ENCODE results near the gene LENG8. TPM values are rescaled to one million over a fixed set of nuclear protein-coding genes. Genes with fewer than 3 reads are reported as not detected.
A peak's percentile ranks its signal among the peaks of the same experiment; 100 is the strongest.

LENG8 gene
- total and polyA plus RNA-seq, 2 of the 13 experiments (the other 11 are each of a cell fraction or from before 2014, with no cell fraction given), result 14.3 to 41.9 TPM

DNA sequence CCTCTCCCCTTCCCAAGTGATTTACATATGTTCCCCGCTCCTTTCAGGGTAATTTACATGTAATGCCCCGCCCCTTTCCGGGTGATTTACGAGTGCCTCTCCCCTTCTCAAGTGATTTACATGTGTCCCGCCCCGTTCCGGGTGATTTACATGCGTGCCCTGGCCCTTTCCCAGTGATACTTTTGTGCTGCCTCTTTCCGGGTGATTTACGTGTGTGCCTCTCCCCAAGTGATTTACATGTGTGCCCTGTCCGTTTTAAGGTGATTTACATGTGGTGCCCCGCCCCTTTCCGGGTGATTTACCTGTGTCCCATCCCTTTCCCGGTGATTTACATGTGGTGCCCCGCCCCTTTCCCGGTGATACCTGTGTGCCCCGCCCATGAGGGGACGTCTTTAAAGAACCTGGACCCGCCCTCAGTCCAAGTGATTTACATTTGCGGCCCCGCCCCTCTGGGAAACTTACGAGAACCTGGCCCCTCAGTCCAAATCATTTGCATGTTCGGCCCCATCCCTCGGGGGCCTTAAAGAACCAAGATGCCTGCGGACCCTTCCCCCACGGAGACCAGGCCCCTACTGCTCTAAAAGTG is 15.1 kb downstream of the LENG8 start (continued):
- TF ChIP-seq ZNF33A (CRISPR knock-in tag; IDR thresholded peaks at IDR 0.05; ENCODE audit: borderline replicate concordance) (no peak), ZNF569 (CRISPR knock-in tag; IDR thresholded peaks at IDR 0.05; ENCODE audit: borderline replicate concordance) (0 out of 2 replicates have a peak, but pooled peaks have one; percentile 58), RFX5 (IDR thresholded peaks at IDR 0.05; ENCODE audit: low read depth, low read length) (no peak), HNRNPLL (IDR thresholded peaks at IDR 0.05; ENCODE audit: low read depth, low read length, poor library complexity, severe bottlenecking) (no peak), ZFP82 (CRISPR knock-in tag; IDR thresholded peaks at IDR 0.05; ENCODE audit: borderline replicate concordance) (no peak), POLR2A (IDR thresholded peaks at IDR 0.05; ENCODE audit: insufficient read depth in 1 of 2, low read depth in 2 of 2, low read length in 2 of 2) (no peak), CC2D1A (CRISPR knock-in tag; IDR thresholded peaks at IDR 0.05) (no peak), PHF20 (CRISPR knock-in tag; IDR thresholded peaks at IDR 0.05) (no peak), RFXAP (CRISPR knock-in tag; IDR thresholded peaks at IDR 0.05; ENCODE audit: borderline replicate concordance) (no peak), ZNF547 (CRISPR knock-in tag; IDR thresholded peaks at IDR 0.05) (no peak), FOXK2 (IDR thresholded peaks at IDR 0.05) (0 out of 2 replicates have a peak, but pooled peaks have one; percentile 5), MTF2 (CRISPR knock-in tag; IDR thresholded peaks at IDR 0.05; ENCODE audit: borderline replicate concordance) (0 out of 2 replicates have a peak, but pooled peaks have one; percentile 37), ZNF678 (CRISPR knock-in tag; IDR thresholded peaks at IDR 0.05) (no peak), MED8 (CRISPR knock-in tag; IDR thresholded peaks at IDR 0.05; ENCODE audit: insufficient replicate concordance) (no peak), SMYD3 (CRISPR knock-in tag; IDR thresholded peaks at IDR 0.05) (no peak), IKZF1 (IDR thresholded peaks at IDR 0.05) (no peak), ELF4 (CRISPR knock-in tag; IDR thresholded peaks at IDR 0.05; ENCODE audit: borderline replicate concordance) (no peak), ZNF292 (CRISPR knock-in tag; IDR thresholded peaks at IDR 0.05; ENCODE audit: borderline replicate concordance, low read depth) (no peak), ZNF230 (CRISPR knock-in tag; IDR thresholded peaks at IDR 0.05) (no peak), ZNF383 (CRISPR knock-in tag; IDR thresholded peaks at IDR 0.05; ENCODE audit: borderline replicate concordance) (no peak), ETV5 (CRISPR knock-in tag; IDR thresholded peaks at IDR 0.05; ENCODE audit: borderline replicate concordance) (no peak), IRF2 (CRISPR knock-in tag; IDR thresholded peaks at IDR 0.05) (no peak), ZNF138 (CRISPR knock-in tag; IDR thresholded peaks at IDR 0.05; ENCODE audit: low read depth) (no peak), RAD21 (CRISPR knock-in tag; IDR thresholded peaks at IDR 0.05) (no peak), ZMYM4 (CRISPR knock-in tag; IDR thresholded peaks at IDR 0.05) (no peak), TCF7 (IDR thresholded peaks at IDR 0.05; ENCODE audit: low read depth) (no peak)
- TF ChIP-seq, protein P1, sequence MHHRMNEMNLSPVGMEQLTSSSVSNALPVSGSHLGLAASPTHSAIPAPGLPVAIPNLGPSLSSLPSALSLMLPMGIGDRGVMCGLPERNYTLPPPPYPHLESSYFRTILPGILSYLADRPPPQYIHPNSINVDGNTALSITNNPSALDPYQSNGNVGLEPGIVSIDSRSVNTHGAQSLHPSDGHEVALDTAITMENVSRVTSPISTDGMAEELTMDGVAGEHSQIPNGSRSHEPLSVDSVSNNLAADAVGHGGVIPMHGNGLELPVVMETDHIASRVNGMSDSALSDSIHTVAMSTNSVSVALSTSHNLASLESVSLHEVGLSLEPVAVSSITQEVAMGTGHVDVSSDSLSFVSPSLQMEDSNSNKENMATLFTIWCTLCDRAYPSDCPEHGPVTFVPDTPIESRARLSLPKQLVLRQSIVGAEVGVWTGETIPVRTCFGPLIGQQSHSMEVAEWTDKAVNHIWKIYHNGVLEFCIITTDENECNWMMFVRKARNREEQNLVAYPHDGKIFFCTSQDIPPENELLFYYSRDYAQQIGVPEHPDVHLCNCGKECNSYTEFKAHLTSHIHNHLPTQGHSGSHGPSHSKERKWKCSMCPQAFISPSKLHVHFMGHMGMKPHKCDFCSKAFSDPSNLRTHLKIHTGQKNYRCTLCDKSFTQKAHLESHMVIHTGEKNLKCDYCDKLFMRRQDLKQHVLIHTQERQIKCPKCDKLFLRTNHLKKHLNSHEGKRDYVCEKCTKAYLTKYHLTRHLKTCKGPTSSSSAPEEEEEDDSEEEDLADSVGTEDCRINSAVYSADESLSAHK (CRISPR knock-in tag; IDR thresholded peaks at IDR 0.05; ENCODE audit: borderline replicate concordance), result no peak
- TF ChIP-seq, protein P2, sequence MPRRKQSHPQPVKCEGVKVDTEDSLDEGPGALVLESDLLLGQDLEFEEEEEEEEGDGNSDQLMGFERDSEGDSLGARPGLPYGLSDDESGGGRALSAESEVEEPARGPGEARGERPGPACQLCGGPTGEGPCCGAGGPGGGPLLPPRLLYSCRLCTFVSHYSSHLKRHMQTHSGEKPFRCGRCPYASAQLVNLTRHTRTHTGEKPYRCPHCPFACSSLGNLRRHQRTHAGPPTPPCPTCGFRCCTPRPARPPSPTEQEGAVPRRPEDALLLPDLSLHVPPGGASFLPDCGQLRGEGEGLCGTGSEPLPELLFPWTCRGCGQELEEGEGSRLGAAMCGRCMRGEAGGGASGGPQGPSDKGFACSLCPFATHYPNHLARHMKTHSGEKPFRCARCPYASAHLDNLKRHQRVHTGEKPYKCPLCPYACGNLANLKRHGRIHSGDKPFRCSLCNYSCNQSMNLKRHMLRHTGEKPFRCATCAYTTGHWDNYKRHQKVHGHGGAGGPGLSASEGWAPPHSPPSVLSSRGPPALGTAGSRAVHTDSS (CRISPR knock-in tag; conservative IDR thresholded peaks at IDR 0.05), result no peak
- TF ChIP-seq, protein P3, sequence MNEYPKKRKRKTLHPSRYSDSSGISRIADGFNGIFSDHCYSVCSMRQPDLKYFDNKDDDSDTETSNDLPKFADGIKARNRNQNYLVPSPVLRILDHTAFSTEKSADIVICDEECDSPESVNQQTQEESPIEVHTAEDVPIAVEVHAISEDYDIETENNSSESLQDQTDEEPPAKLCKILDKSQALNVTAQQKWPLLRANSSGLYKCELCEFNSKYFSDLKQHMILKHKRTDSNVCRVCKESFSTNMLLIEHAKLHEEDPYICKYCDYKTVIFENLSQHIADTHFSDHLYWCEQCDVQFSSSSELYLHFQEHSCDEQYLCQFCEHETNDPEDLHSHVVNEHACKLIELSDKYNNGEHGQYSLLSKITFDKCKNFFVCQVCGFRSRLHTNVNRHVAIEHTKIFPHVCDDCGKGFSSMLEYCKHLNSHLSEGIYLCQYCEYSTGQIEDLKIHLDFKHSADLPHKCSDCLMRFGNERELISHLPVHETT (CRISPR knock-in tag; conservative IDR thresholded peaks at IDR 0.05), result no peak

Measured in HepG2 (cell line).